ENCODE measurements around the gene PIGO. TPM values are rescaled to one million over a fixed set of nuclear protein-coding genes. Genes with fewer than 3 reads are reported as not detected.

Gene PIGO
- total RNA-seq, 4 donors from 2014 or later = 11.4 to 16.6 (median 13.3) TPM

DNA sequence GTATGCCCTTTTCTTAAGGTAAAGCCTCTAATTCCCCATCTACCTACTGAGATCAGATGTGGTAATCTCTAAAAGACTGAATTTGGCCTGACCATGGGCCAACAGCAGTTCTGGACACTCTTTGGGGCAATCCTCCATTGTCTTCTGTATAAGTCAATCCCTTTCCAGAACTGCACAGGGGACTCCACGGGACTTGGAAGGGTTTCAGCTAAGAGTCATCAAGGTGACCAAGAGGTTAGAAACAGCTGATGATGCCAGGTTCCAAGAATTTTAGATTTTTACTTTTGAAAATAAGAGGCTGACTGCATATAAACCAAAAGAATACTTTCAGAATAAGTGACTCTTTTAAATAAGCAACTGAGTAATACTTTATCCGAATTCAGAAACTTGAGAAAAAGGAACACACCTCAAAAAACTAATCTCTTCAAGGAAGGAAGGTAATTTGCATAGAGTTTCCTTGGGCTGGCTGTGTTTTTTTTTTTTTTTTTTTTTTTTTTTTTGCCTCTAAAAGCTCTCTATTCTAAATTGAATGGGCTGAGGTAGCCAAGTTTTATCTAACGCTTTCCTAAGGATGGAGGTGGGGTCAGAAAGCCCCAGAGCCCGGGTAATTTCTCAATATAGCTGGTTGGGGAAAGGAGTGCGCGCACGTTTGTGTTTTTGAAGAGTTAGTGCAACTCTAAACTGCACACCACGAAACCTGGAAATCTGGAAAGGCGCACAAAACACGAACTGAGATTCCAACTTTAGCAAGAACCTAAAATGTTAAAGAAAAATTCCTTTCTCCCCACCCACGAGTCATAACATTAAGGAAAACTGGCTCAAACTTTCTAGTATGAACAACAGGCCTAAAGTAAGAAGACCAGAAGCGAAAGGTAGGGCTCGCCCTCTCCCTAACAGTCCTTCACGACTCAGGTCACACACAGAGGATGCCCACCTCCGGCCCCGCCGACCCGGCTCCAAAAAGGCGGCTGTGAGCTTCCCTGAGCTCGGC lies 25.3 kb downstream of the PIGO start:
- TF ChIP-seq, protein P1, sequence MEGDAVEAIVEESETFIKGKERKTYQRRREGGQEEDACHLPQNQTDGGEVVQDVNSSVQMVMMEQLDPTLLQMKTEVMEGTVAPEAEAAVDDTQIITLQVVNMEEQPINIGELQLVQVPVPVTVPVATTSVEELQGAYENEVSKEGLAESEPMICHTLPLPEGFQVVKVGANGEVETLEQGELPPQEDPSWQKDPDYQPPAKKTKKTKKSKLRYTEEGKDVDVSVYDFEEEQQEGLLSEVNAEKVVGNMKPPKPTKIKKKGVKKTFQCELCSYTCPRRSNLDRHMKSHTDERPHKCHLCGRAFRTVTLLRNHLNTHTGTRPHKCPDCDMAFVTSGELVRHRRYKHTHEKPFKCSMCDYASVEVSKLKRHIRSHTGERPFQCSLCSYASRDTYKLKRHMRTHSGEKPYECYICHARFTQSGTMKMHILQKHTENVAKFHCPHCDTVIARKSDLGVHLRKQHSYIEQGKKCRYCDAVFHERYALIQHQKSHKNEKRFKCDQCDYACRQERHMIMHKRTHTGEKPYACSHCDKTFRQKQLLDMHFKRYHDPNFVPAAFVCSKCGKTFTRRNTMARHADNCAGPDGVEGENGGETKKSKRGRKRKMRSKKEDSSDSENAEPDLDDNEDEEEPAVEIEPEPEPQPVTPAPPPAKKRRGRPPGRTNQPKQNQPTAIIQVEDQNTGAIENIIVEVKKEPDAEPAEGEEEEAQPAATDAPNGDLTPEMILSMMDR (IDR thresholded peaks at IDR 0.05) = no peak
- no peak for DNase-seq (ENCODE audit: low spot score)
- no peak for ATAC-seq (ENCODE audit: low FRiP score)

DNA sequence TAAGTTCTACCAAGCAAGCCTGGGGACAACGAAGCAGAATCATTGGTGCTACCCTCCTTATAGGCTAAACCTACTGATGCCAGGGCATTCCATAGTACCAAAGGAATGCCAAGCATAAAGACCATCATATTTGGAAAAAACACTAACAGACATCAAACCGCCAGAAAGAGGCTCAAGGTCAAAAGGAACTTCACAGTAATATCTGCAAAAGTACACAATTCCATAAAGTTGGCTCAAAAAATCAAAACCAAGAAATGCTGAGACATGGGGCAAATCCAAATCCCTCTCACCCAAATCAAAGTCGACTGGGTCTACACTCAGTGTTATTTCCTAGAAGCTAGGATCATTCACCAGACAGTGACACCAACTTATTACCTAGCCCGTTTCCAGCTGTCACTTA lies 27.4 kb downstream of the PIGO start:
- ATAC-seq (ENCODE audit: low FRiP score) (no peak), DNase-seq (ENCODE audit: low spot score) (no peak)
- TF ChIP-seq, protein P1 (IDR thresholded peaks at IDR 0.05) = no peak

DNA sequence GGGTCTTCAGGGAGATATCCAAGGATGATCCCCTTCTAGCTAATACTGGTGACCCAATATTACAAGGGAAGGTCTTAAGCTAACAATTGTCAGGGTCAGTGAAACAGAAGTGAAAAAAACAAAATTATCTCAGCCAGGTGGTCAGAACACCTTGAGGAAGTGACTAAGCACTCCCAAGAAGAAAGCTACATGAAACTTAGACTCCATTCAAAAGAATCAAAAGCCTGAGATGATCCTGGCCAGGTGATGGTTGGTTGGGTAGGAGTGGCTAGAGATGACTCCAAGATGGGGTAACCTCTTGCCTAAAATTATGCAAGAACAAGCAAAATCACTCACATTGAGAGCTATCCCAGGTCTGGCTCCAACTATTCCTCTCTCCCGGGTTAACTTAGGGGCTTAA lies 29.3 kb downstream of the PIGO start:
- ATAC-seq (ENCODE audit: low FRiP score) = no peak
- TF ChIP-seq, protein P1 (IDR thresholded peaks at IDR 0.05) = no peak
- DNase-seq (ENCODE audit: low spot score) = no peak

GRCh38 chr9:35060548-35061207 lies 35.7 kb downstream of the PIGO start:
- DNase-seq (ENCODE audit: low spot score) = no peak
- TF ChIP-seq, protein P1 (IDR thresholded peaks at IDR 0.05) = no peak
- ATAC-seq (ENCODE audit: low FRiP score) = no peak

DNA sequence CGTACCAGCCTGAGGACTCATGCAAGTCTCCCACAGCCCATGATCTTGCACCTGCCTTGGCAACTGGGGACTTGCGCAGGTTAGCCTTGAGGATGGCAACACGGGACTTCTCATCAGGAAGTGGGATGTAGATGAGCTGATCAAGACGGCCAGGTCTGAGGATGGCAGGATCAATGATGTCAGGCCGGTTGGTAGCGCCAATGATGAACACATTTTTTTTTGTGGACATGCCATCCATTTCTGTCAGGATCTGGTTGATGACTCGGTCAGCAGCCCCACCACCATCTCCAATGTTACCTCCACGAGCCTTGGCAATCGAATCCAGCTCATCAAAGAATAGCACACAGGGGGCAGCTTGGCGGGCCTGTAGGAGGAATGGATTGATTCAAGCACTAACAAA lies 37.0 kb downstream of the PIGO start:
- DNase-seq (ENCODE audit: low spot score) (no peak), ATAC-seq (ENCODE audit: low FRiP score) (no peak)
- TF ChIP-seq, protein P1 (IDR thresholded peaks at IDR 0.05) = no peak

- TF ChIP-seq, protein P1 (IDR thresholded peaks at IDR 0.05) = no peak
- DNase-seq (ENCODE audit: low spot score) (no peak), ATAC-seq (ENCODE audit: low FRiP score) (no peak)
These were observed 39.1 kb downstream of the PIGO start for GRCh38 chr9:35057271-35057620.
